Lower leg skin (tissue), 3 donors: ENCODE data around the gene CORO2A.

ENCODE experiments used
- POLR2A ChIP-seq, 2 donors: fragments of 450-650 bp; IDR thresholded peaks; one replicate each; pipeline ENCODE4 v1.6.1; 2016 to 2017; ENCODE audit warnings: antibody characterized with exemption in 2 of 2, mild to moderate bottlenecking in 1 of 2, moderate library complexity in 1 of 2
- TF ChIP-seq, protein P1 (sequence below), 3 donors: fragments of 450-650 bp; IDR thresholded peaks; one replicate each; pipeline ENCODE4 v1.5.1; 2016; ENCODE audit warnings: antibody characterized with exemption in 3 of 3, mild to moderate bottlenecking in 3 of 3, moderate library complexity in 2 of 3

DNA sequence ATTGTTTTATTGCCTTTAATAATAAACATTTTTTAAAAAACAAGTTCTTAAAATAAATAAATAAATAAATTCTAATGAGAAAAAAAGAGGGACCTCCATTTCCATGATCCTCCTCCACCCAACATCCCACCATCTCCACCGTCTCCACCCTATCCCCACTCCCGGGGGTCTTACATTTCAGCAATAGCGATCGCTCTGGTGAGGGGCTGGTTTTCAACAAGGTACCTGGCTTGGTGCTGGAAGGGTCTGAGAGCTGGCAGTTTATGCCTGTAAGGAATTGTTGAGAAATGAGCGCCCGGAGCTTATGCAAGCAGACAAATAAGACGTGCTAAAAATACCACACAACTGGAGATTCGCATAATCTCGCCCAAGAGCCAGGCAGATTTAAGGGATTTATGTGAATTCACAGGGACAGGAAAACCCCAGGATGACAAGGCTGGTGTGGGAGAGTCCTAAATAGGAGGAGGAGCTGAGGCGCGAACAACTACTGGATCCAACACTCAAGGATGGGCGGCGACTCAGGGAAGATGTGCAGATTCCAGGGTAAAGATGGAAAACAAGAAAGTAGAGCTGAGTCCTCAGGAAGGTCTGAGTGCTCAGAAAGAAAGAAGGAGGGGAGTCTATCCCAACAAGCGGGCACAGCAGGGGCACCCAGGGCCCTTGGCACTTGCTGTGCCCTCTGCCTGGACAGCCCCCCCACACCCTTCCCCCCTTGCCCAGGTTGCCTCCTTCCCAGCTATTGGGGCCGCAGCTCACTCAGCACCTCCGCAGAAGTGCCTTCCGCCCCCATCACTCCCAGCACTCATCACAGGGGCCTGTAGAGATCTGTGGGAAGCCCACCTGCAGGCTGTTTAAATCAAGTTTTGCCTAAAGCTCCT is 100.5 kb downstream of the CORO2A start:
- TF ChIP-seq POLR2A (IDR thresholded peaks at IDR 0.05), result no peak
- TF ChIP-seq, protein P1, sequence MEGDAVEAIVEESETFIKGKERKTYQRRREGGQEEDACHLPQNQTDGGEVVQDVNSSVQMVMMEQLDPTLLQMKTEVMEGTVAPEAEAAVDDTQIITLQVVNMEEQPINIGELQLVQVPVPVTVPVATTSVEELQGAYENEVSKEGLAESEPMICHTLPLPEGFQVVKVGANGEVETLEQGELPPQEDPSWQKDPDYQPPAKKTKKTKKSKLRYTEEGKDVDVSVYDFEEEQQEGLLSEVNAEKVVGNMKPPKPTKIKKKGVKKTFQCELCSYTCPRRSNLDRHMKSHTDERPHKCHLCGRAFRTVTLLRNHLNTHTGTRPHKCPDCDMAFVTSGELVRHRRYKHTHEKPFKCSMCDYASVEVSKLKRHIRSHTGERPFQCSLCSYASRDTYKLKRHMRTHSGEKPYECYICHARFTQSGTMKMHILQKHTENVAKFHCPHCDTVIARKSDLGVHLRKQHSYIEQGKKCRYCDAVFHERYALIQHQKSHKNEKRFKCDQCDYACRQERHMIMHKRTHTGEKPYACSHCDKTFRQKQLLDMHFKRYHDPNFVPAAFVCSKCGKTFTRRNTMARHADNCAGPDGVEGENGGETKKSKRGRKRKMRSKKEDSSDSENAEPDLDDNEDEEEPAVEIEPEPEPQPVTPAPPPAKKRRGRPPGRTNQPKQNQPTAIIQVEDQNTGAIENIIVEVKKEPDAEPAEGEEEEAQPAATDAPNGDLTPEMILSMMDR (IDR thresholded peaks at IDR 0.05), result no peak
